Uterus (tissue), 2 donors: ENCODE data around the gene STRADA.

Source experiments
- CTCF ChIP-seq, 4 experiments: fragments of 200-600 bp in 2 of 4; fragments of 450-650 bp in 2 of 4; sonication (generic) in 2 of 4; IDR thresholded peaks; one replicate each; pipeline ENCODE4 v1.5.1; 2016 to 2019; ENCODE audit warnings: antibody characterized with exemption in 4 of 4, mild to moderate bottlenecking in 2 of 4, moderate library complexity in 1 of 4
- POLR2A ChIP-seq, 2 donors: fragments of 450-650 bp; IDR thresholded peaks; one replicate each; pipeline ENCODE4 v1.6.1; 2016; ENCODE audit warnings: antibody characterized with exemption in 2 of 2, mild to moderate bottlenecking in 1 of 2, moderate library complexity in 1 of 2

GRCh38 chr17:63702721-63703015 is 38.9 kb downstream of the STRADA start:
- TF ChIP-seq CTCF (IDR thresholded peaks at IDR 0.05) (no peak), POLR2A (IDR thresholded peaks at IDR 0.05) (no peak)
